Upper lobe of right lung (tissue), 1 donor: Measurements from ENCODE around the gene RAB6B. TPM values are rescaled to one million over a fixed set of nuclear protein-coding genes. Genes with fewer than 3 reads are reported as not detected.

ENCODE experiments used
- ATAC-seq: fragments of 200-7000 bp; cut with Tn5 transposase; one replicate; pipeline ENCODE4 v1.9.1; 2020; ENCODE audit warnings: mild to moderate bottlenecking, moderate library complexity
- DNase-seq: peaks from one replicate; pipeline ENCODE4 v3.0.0-alpha.2; 2020
- H3K27ac ChIP-seq: fragments of 200-600 bp; one replicate; pipeline ENCODE4 v1.8.0; 2022
- H3K27me3 ChIP-seq: fragments of 200-600 bp; one replicate; pipeline ENCODE4 v1.8.0; 2022; ENCODE audit warnings: mild to moderate bottlenecking
- H3K36me3 ChIP-seq: fragments of 200-600 bp; one replicate; pipeline ENCODE4 v1.8.0; 2022
- H3K4me1 ChIP-seq: fragments of 200-600 bp; one replicate; pipeline ENCODE4 v1.8.0; 2022
- H3K4me3 ChIP-seq: fragments of 200-600 bp; one replicate; pipeline ENCODE4 v1.8.0; 2022; ENCODE audit warnings: mild to moderate bottlenecking
- H3K9me3 ChIP-seq: fragments of 200-600 bp; one replicate; pipeline ENCODE4 v1.8.0; 2022
- intact Hi-C: fragments of 100-400 bp; cut with DNase I; formaldehyde crosslinking; loops from one replicate; pipeline ENCODE4 v1.11.0; 2022
- total RNA-seq: library from RNA; stranded (reverse); fragmentation: NEBNext Ultra II Directional; extraction: Animal tissue kit (Norgen Biotek cat#: 25700); gene quantifications from one replicate; pipeline ENCODE4 v1.2.1, GENCODE V29; 2021
- TF ChIP-seq, protein P1 (sequence below): fragments of 200-600 bp; IDR thresholded peaks from one replicate; pipeline ENCODE4 v1.8.0; 2022; ENCODE audit warnings: antibody characterized with exemption
- donor health status: DM: no; HTN: yes; CAD: no; lungs with severe emphysema.

Gene RAB6B
- total RNA-seq, 1 donor from 2014 or later, result 7.4 TPM

DNA sequence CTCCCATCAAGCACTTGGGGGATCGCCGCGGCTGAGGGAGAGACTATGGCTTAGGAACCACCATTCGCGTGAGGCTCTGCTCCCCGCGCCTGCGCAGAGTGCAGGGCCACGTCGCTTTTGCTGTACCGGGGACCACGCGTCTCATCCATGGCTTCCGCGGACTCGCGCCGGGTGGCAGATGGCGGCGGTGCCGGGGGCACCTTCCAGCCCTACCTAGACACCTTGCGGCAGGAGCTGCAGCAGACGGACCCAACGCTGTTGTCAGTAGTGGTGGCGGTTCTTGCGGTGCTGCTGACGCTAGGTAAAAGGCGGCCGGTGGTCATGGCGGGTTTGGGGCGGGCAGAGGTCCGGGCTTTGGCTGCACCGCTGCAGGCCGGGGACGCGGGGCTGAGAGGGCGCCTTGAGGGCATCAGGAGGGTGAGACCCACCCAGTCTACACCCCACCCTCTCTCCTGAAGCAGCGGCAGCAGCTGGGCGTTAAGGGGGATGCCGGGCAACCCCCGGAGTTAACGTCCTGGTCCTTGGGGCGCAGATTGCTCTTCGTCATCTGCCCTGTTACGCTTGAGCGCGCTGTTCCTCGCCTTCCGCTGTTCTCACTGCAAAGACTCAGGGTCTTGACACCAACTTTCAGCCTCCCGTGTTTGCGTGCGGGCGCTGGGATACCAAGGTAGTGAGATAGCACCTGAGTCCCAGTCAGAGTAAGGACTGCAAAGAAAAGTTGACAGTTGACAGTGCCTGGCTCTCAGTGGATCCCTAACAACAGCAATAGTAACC lies 89.8 kb downstream of the RAB6B start, which contains the start of gene SRPRB:
SRPRB (plus strand) TSS at position 114 of the 774 bp plus-strand sequence; CDS start at position 148, 34 bp downstream.
- TF ChIP-seq, protein P1, sequence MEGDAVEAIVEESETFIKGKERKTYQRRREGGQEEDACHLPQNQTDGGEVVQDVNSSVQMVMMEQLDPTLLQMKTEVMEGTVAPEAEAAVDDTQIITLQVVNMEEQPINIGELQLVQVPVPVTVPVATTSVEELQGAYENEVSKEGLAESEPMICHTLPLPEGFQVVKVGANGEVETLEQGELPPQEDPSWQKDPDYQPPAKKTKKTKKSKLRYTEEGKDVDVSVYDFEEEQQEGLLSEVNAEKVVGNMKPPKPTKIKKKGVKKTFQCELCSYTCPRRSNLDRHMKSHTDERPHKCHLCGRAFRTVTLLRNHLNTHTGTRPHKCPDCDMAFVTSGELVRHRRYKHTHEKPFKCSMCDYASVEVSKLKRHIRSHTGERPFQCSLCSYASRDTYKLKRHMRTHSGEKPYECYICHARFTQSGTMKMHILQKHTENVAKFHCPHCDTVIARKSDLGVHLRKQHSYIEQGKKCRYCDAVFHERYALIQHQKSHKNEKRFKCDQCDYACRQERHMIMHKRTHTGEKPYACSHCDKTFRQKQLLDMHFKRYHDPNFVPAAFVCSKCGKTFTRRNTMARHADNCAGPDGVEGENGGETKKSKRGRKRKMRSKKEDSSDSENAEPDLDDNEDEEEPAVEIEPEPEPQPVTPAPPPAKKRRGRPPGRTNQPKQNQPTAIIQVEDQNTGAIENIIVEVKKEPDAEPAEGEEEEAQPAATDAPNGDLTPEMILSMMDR, result no peak
- no peaks in the 10 kb centered on the region for H3K27me3 ChIP-seq
- intact Hi-C loops, result no loop called here
- H3K4me1 ChIP-seq, result peaks cover 7% of the 10 kb centered on the region
- H3K4me3 ChIP-seq, result peak within 1 kb of the TSS; percentile 79
- ATAC-seq, result peak; percentile 100
- H3K9me3 ChIP-seq, result no peaks in the 10 kb centered on the region
- H3K27ac ChIP-seq, result peak within 1 kb of the TSS; percentile 72
- peaks cover 34% of the 10 kb centered on the region for H3K36me3 ChIP-seq
- DNase-seq, result peak; percentile 97

DNA sequence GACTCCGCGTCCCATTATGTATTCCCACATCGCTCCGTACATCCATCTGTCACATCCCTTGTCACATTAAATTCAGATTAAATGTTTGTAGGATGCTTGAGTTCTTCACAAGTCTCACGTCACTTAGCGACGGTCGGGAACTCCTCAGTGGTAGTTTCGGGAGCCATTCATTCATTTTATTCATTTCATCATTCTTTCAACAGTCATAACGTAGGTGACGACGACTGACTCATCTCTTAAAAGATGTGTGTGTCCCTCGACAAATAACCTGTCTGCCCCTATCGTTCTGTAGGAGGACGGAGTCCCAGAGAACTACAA lies 90.3 kb downstream of the RAB6B start:
- ATAC-seq, result no peak

DNA sequence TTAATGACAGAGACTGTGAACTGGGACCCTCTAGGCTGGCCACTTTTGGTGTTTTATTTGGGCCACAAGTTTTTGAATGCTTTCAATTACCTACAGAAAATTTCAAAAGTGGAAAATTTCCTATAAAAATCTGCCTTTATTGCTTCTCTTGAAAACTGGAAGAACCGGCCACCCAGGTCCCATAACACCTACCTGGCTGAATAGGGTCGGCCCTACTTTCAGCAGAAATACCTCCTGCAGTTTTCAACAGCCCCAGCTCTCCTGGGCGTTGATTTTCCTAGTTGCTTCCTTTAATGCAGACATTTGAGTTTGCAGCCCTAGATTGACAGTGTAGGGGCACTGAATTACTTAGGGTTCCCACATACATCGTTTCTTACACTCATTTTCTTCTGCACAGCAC lies 90.8 kb downstream of the RAB6B start:
- DNase-seq (no peak), ATAC-seq (no peak)
- Histone ChIP-seq H3K9me3 (no peaks in the 10 kb centered on the region), H3K27ac (no peak overlapping the region), H3K4me1 (peaks cover 7% of the 10 kb centered on the region), H3K36me3 (peaks cover 24% of the 10 kb centered on the region), H3K4me3 (peak overlapping the region; percentile 79), H3K27me3 (no peaks in the 10 kb centered on the region)
- intact Hi-C loops, result no loop called here
- TF ChIP-seq, protein P1, result no peak

More for the DNA sequence above, 90.3 kb downstream of the RAB6B start:
- H3K27me3 ChIP-seq, result no peaks in the 10 kb centered on the region
- peaks cover 7% of the 10 kb centered on the region for H3K4me1 ChIP-seq
- H3K27ac ChIP-seq, result no peak overlapping the region
- H3K4me3 ChIP-seq, result peak overlapping the region; percentile 79
- peaks cover 28% of the 10 kb centered on the region for H3K36me3 ChIP-seq
- intact Hi-C loops, result no loop called here
- H3K9me3 ChIP-seq, result no peaks in the 10 kb centered on the region
- TF ChIP-seq, protein P1, result no peak
- no peak for DNase-seq

DNA sequence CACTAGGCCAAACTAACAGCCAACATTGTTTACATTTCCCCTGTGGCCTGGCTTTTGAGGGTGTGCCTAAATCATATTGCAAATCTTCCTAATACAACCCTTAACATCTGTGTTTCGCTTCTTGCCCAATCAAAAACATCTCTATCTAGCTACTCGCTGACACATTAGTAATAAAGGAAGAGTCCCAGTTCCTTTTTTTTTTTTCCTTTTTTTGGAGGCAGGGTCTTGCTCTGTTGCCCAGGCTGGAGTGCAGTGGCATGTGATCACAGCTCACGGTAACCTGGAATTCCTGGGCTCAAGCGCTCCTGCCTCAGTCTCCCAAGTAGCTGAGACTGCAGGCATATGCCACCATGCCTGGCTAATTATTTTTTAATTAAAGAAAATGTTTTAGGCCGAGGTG lies 92.2 kb downstream of the RAB6B start:
- no peak overlapping the region for H3K4me3 ChIP-seq
- no peak for ATAC-seq
- H3K27me3 ChIP-seq, result no peaks in the 10 kb centered on the region
- DNase-seq, result no peak
- intact Hi-C loops, result no loop called here
- peaks cover 7% of the 10 kb centered on the region for H3K4me1 ChIP-seq
- no peak overlapping the region for H3K27ac ChIP-seq
- TF ChIP-seq, protein P1, result no peak
- H3K9me3 ChIP-seq, result no peaks in the 10 kb centered on the region
- H3K36me3 ChIP-seq, result peaks cover 10% of the 10 kb centered on the region

DNA sequence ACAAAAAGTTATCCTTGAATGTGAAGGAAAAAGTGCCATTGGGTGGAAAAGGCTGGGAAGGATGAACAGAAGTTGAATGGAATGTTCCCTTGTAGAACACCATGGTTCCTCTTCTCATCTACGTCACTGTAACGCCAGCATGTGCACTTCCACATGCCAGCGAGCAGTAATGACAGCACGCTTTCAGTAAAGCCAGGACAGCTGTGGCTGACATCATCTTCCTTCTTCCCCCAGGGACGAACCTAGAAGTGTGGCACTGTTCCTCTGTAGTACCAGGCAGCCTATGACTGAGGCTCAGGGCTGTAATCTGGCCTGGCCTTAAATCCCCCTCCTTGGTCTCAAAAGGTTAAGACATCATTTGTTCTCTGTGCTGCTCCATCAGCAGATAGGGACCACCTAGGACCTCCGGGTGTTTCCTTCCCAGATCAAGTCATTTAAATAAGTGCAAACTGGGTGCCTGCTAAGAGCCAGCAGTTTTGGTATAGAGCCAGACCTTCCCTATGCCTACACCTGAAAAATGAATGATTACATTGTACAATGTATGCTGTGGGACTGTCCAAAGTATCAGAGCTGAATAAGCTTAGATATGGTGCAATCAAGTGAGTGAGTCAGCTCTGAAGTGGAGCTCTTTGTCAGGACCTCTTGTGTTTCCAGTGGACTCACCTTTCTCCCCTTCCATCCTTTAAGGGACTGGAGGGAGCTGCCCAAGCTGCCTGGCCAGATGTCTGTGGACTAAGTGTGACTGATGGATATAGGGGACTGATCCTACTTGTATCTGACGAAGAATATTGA lies 95.7 kb downstream of the RAB6B start:
- Histone ChIP-seq H3K9me3 (no peaks in the 10 kb centered on the region), H3K4me3 (no peak overlapping the region), H3K27ac (no peak overlapping the region), H3K4me1 (no peaks in the 10 kb centered on the region), H3K36me3 (no peaks in the 10 kb centered on the region), H3K27me3 (no peaks in the 10 kb centered on the region)
- DNase-seq, result no peak
- intact Hi-C loops, result no loop called here
- TF ChIP-seq, protein P1, result no peak
- ATAC-seq, result peak; percentile 67
